GM21723 (cell line): ENCODE measurements around the gene RSRC1.
"Not testable (repeated sequence)": the region's sequence is repeated elsewhere in the genome, so short reads cannot be mapped to it uniquely, and the experiment has no call there.

ENCODE experiments used
- ATAC-seq: cut with Tn5 transposase; IDR thresholded peaks from one replicate; pipeline ENCODE4 v1.9.1; 2021; ENCODE audit warnings: mild to moderate bottlenecking, moderate library complexity; ENCODE audit not compliant: unreplicated experiment

The RSRC1 gene

GRCh38 chr3:158381262-158381868 is 271.5 kb downstream of the RSRC1 start:
- ATAC-seq, result no peak

GRCh38 chr3:158382479-158382878 is 272.6 kb downstream of the RSRC1 start:
- ATAC-seq, result no peak

GRCh38 chr3:158384019-158384418 is 274.1 kb downstream of the RSRC1 start:
- peak; percentile 78 for ATAC-seq

- ATAC-seq, result no peak
Measured at GRCh38 chr3:158395421-158395820, 285.5 kb downstream of the RSRC1 start.

GRCh38 chr3:158402590-158402989 is 292.7 kb downstream of the RSRC1 start:
- ATAC-seq, result no peak

GRCh38 chr3:158403013-158403412 is 293.1 kb downstream of the RSRC1 start:
- no peak for ATAC-seq

- no peak for ATAC-seq
Measured at GRCh38 chr3:158404131-158404718, 294.3 kb downstream of the RSRC1 start.

GRCh38 chr3:158405507-158405906 is 295.6 kb downstream of the RSRC1 start:
- no peak for ATAC-seq

- no peak for ATAC-seq
Measured at GRCh38 chr3:158407844-158408517, 298.1 kb downstream of the RSRC1 start.

GRCh38 chr3:158408518-158408897 is 298.6 kb downstream of the RSRC1 start:
- not testable (repeated sequence) for ATAC-seq

- no peak for ATAC-seq
Measured at GRCh38 chr3:158418035-158418434, 308.1 kb downstream of the RSRC1 start.

- ATAC-seq, result no peak
Measured at GRCh38 chr3:158419820-158420653, 310.1 kb downstream of the RSRC1 start.

GRCh38 chr3:158420654-158421396 is 310.9 kb downstream of the RSRC1 start:
- ATAC-seq, result peak; percentile 99

- no peak for ATAC-seq
Measured at GRCh38 chr3:158430448-158430847, 320.6 kb downstream of the RSRC1 start.

- no peak for ATAC-seq
Measured at GRCh38 chr3:158430968-158431367, 321.1 kb downstream of the RSRC1 start.

- ATAC-seq, result no peak
Measured at GRCh38 chr3:158431829-158432228, 321.9 kb downstream of the RSRC1 start.

GRCh38 chr3:158434412-158435038 is 324.6 kb downstream of the RSRC1 start:
- peak; percentile 96 for ATAC-seq

GRCh38 chr3:158443632-158444031 is 333.7 kb downstream of the RSRC1 start:
- peak; percentile 94 for ATAC-seq

GRCh38 chr3:158447408-158447807 is 337.5 kb downstream of the RSRC1 start:
- no peak for ATAC-seq

- ATAC-seq, result no peak
Measured at GRCh38 chr3:158451405-158452055, 341.6 kb downstream of the RSRC1 start.
